Stimulated activated CD8-positive, alpha-beta memory T cell treated with anti-CD3 and anti-CD28 coated beads, Interleukin-15, amount 100 ng/mL, for 4 hours (primary cell): Measurements from ENCODE around the gene ESPNL.
"Not testable (repeated sequence)": the region's sequence is repeated elsewhere in the genome, so short reads cannot be mapped to it uniquely, and the experiment has no call there.

ENCODE experiments used
- DNase-seq, 2 donors: peaks; one replicate each; pipeline ENCODE4 v3.0.0-alpha.2; 2020; ENCODE audit warnings: low read depth in 2 of 2

The ESPNL gene

GRCh38 chr2:238159071-238159539 lies 59.0 kb downstream of the ESPNL start:
- no peak for DNase-seq

GRCh38 chr2:238159661-238160205 lies 59.6 kb downstream of the ESPNL start:
- DNase-seq: no peak

GRCh38 chr2:238160206-238161129 lies 60.3 kb downstream of the ESPNL start:
- no peak for DNase-seq

- no peak for DNase-seq
Measured at GRCh38 chr2:238161291-238162051, 61.3 kb downstream of the ESPNL start.

GRCh38 chr2:238162251-238162845 lies 62.2 kb downstream of the ESPNL start:
- no peak for DNase-seq

GRCh38 chr2:238162846-238163441 lies 62.8 kb downstream of the ESPNL start:
- DNase-seq: no peak

- no peak for DNase-seq
Measured at GRCh38 chr2:238163481-238164198, 63.5 kb downstream of the ESPNL start.

GRCh38 chr2:238164906-238165287 lies 64.8 kb downstream of the ESPNL start:
- DNase-seq: no peak

- no peak for DNase-seq
Measured at GRCh38 chr2:238165288-238165921, 65.3 kb downstream of the ESPNL start.

GRCh38 chr2:238166391-238167343 lies 66.5 kb downstream of the ESPNL start:
- DNase-seq: no peak

GRCh38 chr2:238167344-238167715 lies 67.2 kb downstream of the ESPNL start:
- no peak for DNase-seq

- DNase-seq: no peak
Measured at GRCh38 chr2:238167761-238168160, 67.6 kb downstream of the ESPNL start.

- DNase-seq: no peak
Measured at GRCh38 chr2:238168196-238169047, 68.3 kb downstream of the ESPNL start.

GRCh38 chr2:238169048-238169707 lies 69.0 kb downstream of the ESPNL start:
- DNase-seq: no peak

GRCh38 chr2:238169708-238170251 lies 69.6 kb downstream of the ESPNL start:
- no peak for DNase-seq

- no peak for DNase-seq
Measured at GRCh38 chr2:238170386-238171071, 70.4 kb downstream of the ESPNL start.

- DNase-seq: not testable (repeated sequence)
Measured at GRCh38 chr2:238171072-238171431, 70.9 kb downstream of the ESPNL start.
